KMS-11 (cell line): ENCODE results near the gene TNFRSF11A.

Experiments used
- H2AFZ ChIP-seq: fragments of 200-600 bp; sonication (generic); 2 replicates; pipeline ENCODE4 v1.6.1; 2016; ENCODE audit warnings: antibody characterized with exemption, mixed run types, low read depth
- H3K27ac ChIP-seq: fragments of 200-600 bp; sonication (generic); 2 replicates; pipeline ENCODE4 v1.6.1; 2016; ENCODE audit warnings: mild to moderate bottlenecking, mixed run types
- H3K27me3 ChIP-seq: fragments of 200-600 bp; sonication (generic); 2 replicates; pipeline ENCODE4 v1.6.1; 2017; ENCODE audit warnings: mild to moderate bottlenecking, low read depth, mixed run types, moderate library complexity; ENCODE audit not compliant: insufficient read depth
- H3K36me3 ChIP-seq: fragments of 200-600 bp; sonication (generic); 2 replicates; pipeline ENCODE4 v1.6.1; 2017; ENCODE audit warnings: mild to moderate bottlenecking, mixed run types; ENCODE audit not compliant: insufficient read depth
- H3K4me1 ChIP-seq: fragments of 200-600 bp; sonication (generic); 2 replicates; pipeline ENCODE4 v1.6.1; 2016; ENCODE audit warnings: mild to moderate bottlenecking, low read depth, mixed run types; ENCODE audit not compliant: poor library complexity, severe bottlenecking
- H3K4me2 ChIP-seq: fragments of 200-600 bp; sonication (generic); 2 replicates; pipeline ENCODE4 v1.7.0; 2016; ENCODE audit warnings: mild to moderate bottlenecking, mixed run types
- H3K4me3 ChIP-seq: fragments of 200-600 bp; sonication (generic); IDR thresholded peaks from 2 replicates; pipeline ENCODE4 v1.6.1; 2017; ENCODE audit warnings: low read depth, low read length, mixed read lengths; ENCODE audit not compliant: insufficient read depth
- H3K79me2 ChIP-seq: fragments of 200-600 bp; sonication (generic); 2 replicates; pipeline ENCODE4 v1.6.1; 2016; ENCODE audit warnings: low read depth, mixed run types; ENCODE audit not compliant: insufficient read depth
- H3K9ac ChIP-seq: fragments of 200-600 bp; sonication (generic); 2 replicates; pipeline ENCODE4 v1.6.1; 2016; ENCODE audit warnings: mild to moderate bottlenecking, mixed run types
- H4K20me1 ChIP-seq: fragments of 200-600 bp; sonication (generic); 2 replicates; pipeline ENCODE4 v1.6.1; 2016; ENCODE audit warnings: mild to moderate bottlenecking, mixed run types; ENCODE audit not compliant: insufficient read depth
- CTCF ChIP-seq: fragments of 200-600 bp; sonication (generic); conservative IDR thresholded peaks from 2 replicates; pipeline ENCODE4 v1.6.1; 2017; ENCODE audit warnings: low read depth, mild to moderate bottlenecking, antibody characterized with exemption, low read length, moderate library complexity, mixed read lengths

The TNFRSF11A gene

GRCh38 chr18:62280786-62281185, 44.3 kb upstream of the TNFRSF11A start:
- no peak overlapping the region for H3K4me3 ChIP-seq
- H3K36me3 ChIP-seq: no peaks in the 10 kb centered on the region
- H3K4me1 ChIP-seq: peaks cover 22% of the 10 kb centered on the region
- H4K20me1 ChIP-seq: no peaks in the 10 kb centered on the region
- no peak for TF ChIP-seq CTCF
- H2AFZ ChIP-seq: no peak overlapping the region
- H3K4me2 ChIP-seq: no peak overlapping the region
- no peak overlapping the region for H3K9ac ChIP-seq
- H3K27ac ChIP-seq: no peak overlapping the region
- no peaks in the 10 kb centered on the region for H3K27me3 ChIP-seq
- H3K79me2 ChIP-seq: no peaks in the 10 kb centered on the region

- Histone ChIP-seq H4K20me1 (no peaks in the 10 kb centered on the region), H2AFZ (no peak overlapping the region), H3K27me3 (no peaks in the 10 kb centered on the region), H3K79me2 (no peaks in the 10 kb centered on the region), H3K4me1 (peaks cover 16% of the 10 kb centered on the region), H3K4me3 (no peak overlapping the region), H3K4me2 (no peak overlapping the region), H3K27ac (no peak overlapping the region), H3K36me3 (no peaks in the 10 kb centered on the region), H3K9ac (no peak overlapping the region)
- TF ChIP-seq CTCF: no peak
Measured at GRCh38 chr18:62281684-62282083, 43.4 kb upstream of the TNFRSF11A start.

- Histone ChIP-seq H3K36me3 (no peaks in the 10 kb centered on the region), H3K9ac (no peak overlapping the region), H3K79me2 (no peaks in the 10 kb centered on the region), H3K4me3 (no peak overlapping the region), H2AFZ (no peak overlapping the region), H3K27ac (no peak overlapping the region), H3K4me1 (peaks cover 11% of the 10 kb centered on the region), H3K27me3 (no peaks in the 10 kb centered on the region), H4K20me1 (no peaks in the 10 kb centered on the region), H3K4me2 (no peak overlapping the region)
- TF ChIP-seq CTCF: no peak
Measured at GRCh38 chr18:62282188-62282629, 42.9 kb upstream of the TNFRSF11A start.

GRCh38 chr18:62284637-62285036, 40.5 kb upstream of the TNFRSF11A start:
- no peak overlapping the region for H2AFZ ChIP-seq
- TF ChIP-seq CTCF: no peak
- H3K27ac ChIP-seq: no peak overlapping the region
- H3K36me3 ChIP-seq: no peaks in the 10 kb centered on the region
- H3K27me3 ChIP-seq: no peaks in the 10 kb centered on the region
- H4K20me1 ChIP-seq: no peaks in the 10 kb centered on the region
- H3K4me1 ChIP-seq: peaks cover 8% of the 10 kb centered on the region
- no peak overlapping the region for H3K4me3 ChIP-seq
- no peak overlapping the region for H3K9ac ChIP-seq
- no peaks in the 10 kb centered on the region for H3K79me2 ChIP-seq
- no peak overlapping the region for H3K4me2 ChIP-seq
